NK-92 treated with Interleukin-12 subunit alpha and Interleukin-12 subunit beta, amount 100 ng/mL, for 24 hours (cell line): ENCODE results near the gene HOXD11.
A peak's percentile ranks its signal among the peaks of the same experiment; 100 is the strongest.

Experiments used
- DNase-seq: peaks from one replicate; lab custom pipeline; 2025; lab: John Stamatoyannopoulos, UW

HOXD11 gene

DNA sequence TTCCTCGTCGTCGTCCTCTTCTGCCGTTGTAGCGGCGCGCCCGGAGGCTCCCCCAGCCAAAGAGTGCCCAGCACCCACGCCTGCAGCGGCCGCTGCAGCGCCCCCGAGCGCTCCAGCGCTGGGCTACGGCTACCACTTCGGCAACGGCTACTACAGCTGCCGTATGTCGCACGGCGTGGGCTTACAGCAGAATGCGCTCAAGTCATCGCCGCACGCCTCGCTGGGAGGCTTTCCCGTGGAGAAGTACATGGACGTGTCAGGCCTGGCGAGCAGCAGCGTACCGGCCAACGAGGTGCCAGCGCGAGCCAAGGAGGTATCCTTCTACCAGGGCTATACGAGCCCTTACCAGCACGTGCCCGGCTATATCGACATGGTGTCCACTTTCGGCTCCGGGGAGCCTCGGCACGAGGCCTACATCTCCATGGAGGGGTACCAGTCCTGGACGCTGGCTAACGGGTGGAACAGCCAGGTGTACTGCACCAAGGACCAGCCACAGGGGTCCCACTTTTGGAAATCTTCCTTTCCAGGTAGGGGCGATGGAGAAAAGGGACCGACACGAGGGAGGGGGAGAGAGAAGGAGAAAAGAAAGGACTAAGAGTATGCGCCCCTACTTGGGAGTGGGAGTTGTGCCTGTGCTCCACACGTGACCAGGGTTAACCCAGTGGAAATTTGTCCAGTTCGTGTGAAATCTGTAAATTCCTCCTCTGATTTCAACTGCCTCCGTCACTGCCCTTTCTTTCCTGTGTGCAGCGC, 13.8 kb upstream of the HOXD11 start:
- no peak for DNase-seq

DNA sequence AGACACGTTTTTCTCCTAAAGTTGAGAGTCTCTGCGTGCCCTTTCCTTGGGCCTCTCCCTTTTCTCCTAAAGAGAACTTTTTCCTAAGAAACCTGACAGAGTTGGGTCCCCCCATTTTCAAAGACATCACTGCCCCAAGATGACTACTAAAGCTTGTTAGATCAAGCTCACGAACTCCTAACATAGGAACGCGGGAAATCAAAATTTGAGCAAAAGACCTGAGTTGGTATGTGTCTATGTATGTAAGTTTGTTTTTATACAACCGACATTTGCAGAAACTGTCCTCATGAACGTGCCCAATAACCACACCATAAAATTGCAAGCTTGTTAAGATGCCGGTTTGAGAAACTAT, 13.2 kb upstream of the HOXD11 start:
- DNase-seq, result no peak

- no peak for DNase-seq
Measured at GRCh38 chr2:176094349-176094748, 12.7 kb upstream of the HOXD11 start.

GRCh38 chr2:176095421-176095820, 11.7 kb upstream of the HOXD11 start:
- no peak for DNase-seq

GRCh38 chr2:176096243-176096985, 10.7 kb upstream of the HOXD11 start:
- DNase-seq, result no peak

DNA sequence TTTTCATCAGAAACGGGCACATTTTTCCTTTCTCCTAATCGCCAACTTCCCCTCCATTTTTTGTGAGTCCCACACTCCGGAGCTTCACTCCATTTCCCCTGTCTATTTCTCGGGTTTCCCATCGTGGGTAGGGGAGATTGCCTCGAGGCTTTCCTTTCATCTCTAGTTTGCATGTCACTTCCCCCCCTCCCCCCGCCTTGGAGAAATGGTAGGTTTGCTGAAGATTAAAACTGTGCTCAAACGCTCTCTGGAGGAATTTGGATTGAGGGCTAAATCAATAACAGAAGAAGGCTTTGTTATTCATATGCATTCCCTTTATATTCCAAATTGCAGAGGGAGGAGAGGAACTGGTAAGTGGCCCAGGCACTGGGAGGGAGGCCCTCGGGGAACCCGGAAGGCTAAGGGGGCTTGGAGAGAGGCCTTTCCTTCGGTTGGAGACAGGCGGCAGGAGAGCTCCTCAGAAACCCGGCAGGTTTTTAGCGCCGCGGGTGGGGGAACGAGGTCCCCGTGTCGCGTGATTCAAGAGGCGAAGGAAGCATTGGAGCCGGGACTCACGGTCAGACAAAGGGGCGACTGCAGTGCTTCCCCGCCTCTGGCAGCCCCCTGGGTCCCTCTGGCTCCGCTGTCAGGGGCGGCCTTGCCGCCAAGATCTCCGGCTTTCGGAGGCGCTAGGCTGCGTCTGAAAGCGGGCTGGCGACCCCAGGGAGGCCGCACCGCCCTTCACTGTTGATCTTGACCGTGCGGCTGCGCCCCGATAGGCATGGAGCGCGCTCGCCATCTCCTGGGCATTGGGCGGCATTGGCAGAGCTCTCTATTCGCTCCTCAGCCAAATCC, 9.9 kb upstream of the HOXD11 start:
- peak; percentile 62 for DNase-seq

DNA sequence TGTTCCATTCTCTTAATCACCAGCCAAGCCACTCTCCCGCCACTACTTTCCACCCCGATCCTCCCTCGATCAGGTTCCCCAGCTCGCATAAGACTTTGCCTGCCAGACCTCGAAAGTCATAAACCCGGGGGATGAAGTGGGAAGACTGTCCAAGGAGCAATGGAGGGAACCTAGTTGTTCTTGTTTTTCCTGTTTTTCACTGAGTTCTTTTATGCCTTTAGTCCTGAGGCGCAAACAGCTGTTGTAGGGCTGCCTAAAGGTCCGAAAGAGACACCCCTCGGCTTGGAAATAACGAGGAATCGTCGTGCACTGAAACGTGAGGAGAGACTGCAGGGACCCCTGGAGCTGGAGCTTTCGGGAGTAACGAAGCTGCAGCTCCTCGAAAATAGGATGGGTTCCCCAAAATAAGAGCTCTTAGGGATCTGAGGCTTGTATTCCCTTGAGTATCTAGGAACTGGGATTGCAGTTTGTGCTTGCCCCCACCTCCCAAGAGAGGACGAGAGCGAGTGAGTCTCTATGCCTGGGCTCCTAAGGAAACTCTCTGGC, 9.2 kb upstream of the HOXD11 start:
- DNase-seq, result no peak

GRCh38 chr2:176098366-176099158, 8.5 kb upstream of the HOXD11 start:
- DNase-seq, result no peak

DNA sequence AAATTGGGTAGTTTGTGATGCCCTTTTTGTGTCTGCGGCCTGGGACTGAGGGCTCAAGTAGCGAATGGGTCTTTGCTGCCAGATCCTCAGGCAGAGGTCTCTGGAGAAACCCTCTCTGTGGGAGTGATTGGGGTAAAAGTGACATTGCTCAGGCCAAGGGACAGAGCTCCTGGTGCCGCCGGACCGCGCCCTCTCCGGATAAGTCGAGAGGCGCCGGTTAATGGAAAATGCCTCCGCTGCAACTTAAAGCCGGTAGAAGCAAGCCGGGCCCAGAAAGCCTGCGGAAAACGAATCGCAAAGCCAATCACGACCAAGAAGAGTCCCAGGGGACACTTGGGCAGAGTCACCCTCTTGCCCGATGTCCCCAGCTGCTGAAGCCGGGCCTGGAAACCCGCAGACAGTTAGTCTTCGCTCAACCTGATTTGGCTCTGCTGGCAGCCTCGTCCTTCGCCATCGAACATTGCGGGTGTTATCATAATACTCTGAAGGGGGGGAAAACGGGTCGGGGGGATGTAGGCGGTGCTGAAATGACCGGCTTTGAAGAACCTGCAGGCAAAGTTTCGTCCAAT, 7.8 kb upstream of the HOXD11 start:
- DNase-seq, result no peak

- DNase-seq, result no peak
Measured at GRCh38 chr2:176099728-176100546, 7.1 kb upstream of the HOXD11 start, which contains the start of gene HOXD12. Gene HOXD12, plus strand, starts transcription at chr2:176099795. Its CDS starts 7 bp downstream, at chr2:176099802.

GRCh38 chr2:176100547-176101140, 6.4 kb upstream of the HOXD11 start:
- DNase-seq, result no peak

DNA sequence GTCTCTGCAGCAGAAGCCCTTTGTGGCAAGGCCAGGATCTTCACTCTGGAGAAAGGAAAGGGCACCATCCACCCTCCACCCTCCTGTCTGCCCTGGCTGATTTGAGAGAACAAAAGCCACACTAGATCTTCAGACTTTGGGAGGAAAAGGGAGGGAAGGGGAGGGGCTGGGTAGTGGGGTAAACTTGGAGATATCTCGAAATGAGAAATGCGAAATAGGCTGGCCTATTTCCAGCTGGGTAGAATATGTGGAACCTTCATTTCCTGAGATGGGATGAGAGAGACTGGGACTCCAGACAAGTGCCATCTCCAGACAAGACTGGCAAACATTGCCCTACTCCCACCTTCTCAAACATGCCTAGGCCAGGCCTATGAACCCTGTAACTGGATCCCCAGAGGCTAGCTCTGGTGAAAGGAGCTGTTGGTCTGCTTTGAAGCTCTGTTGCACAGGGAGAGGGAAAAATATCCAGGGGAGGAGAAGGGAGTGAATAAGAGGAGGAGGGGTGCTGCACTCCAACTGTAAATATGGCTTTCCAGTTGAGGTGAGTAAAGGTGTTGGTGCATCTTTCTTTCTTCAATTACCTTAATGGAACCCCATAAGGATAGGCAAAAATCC, 5.8 kb upstream of the HOXD11 start:
- no peak for DNase-seq

- no peak for DNase-seq
Measured at GRCh38 chr2:176101842-176102241, 5.2 kb upstream of the HOXD11 start.

DNA sequence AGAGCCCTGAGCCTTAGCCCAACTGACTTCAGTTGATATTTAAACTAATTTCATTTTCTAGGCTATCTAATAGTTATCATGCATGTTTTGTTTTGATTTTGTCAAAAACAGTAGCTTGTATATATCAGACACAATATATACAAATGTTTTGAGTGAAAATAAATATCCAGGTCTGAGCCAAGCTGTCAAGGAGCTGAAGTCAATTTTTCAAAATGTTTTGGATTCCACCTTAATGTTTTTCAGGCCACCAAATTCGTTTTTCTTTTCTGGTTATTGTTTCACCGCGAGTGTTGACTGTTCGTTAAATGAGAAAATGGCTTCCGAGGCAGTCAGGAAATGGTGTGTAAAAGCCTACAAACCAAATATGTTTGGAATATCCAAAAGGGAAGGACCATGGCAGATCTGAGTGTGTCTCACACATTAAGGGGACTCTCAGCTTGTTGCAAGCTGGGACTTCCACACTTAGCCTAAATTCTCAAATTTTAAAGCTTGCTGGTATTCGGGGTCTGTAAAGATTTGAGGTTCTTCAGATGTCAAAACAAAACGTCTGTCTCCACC, 4.7 kb upstream of the HOXD11 start:
- DNase-seq, result no peak

DNA sequence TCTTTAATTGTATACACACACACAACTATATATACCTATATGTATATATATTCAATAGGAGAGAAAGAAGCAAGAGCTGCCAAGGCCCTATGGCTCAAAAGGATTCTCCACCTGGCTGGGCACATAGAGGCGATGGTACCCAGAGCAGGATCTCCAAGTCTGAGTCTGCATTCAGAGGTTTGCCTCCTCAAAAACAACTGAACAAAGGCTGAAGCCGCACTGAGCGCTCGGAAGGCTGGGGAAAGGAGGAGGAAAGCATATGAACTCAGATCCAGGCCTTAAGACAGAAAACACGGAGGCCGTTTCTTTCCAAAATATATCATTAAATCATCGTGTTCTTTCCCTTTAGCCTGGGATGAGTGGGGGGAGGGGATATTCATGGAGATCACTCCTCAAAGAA, 3.9 kb upstream of the HOXD11 start:
- DNase-seq, result no peak

- no peak for DNase-seq
Measured at GRCh38 chr2:176103742-176104315, 3.3 kb upstream of the HOXD11 start.

- DNase-seq, result no peak
Measured at GRCh38 chr2:176104316-176105077, 2.6 kb upstream of the HOXD11 start.
